Astrocyte (in vitro differentiated cells and primary cell): Measurements from ENCODE around the gene LRP1B.

ENCODE experiments used
- CTCF ChIP-seq: IDR thresholded peaks from 2 replicates; pipeline ENCODE4 v1.5.1; 2011; ENCODE audit warnings: low read depth, mild to moderate bottlenecking, inconsistent platforms, low read length, moderate library complexity; ENCODE audit not compliant: insufficient read depth
- EZH2 ChIP-seq: IDR thresholded peaks from 2 replicates; pipeline ENCODE4 v1.6.1; 2012; ENCODE audit warnings: mild to moderate bottlenecking, low read length, inconsistent platforms; ENCODE audit not compliant: insufficient read depth

GRCh38 chr2:140586379-140586778 is 1544.4 kb downstream of the LRP1B start:
- peak; percentile 29 for TF ChIP-seq CTCF
- TF ChIP-seq EZH2 = no peak
